Fibroblast of lung (primary cell): ENCODE data around the gene MRNIP.

ENCODE experiments used
- EZH2 ChIP-seq: IDR thresholded peaks from 2 replicates; pipeline ENCODE4 v1.5.1; 2012; ENCODE audit warnings: low read length, control low read depth, mild to moderate bottlenecking; ENCODE audit errors: missing control alignments
- TF ChIP-seq, protein P1 (sequence below), 2 donors: IDR thresholded peaks in 1 of 2; conservative IDR thresholded peaks in 1 of 2; 1 replicate in 1 of 2; 2 replicates in 1 of 2; pipeline ENCODE4 v1.5.1; 2011 to 2012; ENCODE audit warnings: low read length in 2 of 2, control low read depth in 1 of 2, inconsistent platforms in 1 of 2, low read depth in 1 of 2, mild to moderate bottlenecking in 1 of 2

DNA sequence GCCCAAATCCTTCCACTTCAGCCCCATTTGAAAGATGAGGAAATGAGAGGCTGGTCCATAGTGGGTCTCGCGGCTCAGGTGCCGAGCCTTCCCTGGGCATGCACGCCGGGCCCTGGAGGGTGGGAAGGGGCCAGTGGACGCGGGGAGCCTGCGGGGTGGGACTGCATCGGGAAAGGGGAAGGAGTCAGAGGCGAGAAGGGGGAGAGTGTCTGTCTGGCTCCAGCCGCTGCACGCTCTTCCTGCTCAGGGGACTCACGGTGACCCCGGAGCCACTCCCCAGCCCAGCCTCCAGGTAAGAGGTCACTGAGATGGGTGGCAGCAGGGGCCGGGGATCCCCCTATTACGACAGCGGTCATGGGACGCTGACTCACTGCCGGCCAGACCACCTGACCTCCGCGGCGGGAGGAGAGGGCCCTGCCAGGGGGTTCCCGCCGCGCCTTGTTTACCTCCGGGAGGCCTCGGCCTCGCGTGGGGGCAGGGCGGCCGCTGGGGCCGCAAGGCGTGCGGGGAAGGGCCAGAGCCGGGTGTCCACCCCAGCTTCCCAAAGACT is 39.8 kb downstream of the MRNIP start:
- TF ChIP-seq, protein P1, sequence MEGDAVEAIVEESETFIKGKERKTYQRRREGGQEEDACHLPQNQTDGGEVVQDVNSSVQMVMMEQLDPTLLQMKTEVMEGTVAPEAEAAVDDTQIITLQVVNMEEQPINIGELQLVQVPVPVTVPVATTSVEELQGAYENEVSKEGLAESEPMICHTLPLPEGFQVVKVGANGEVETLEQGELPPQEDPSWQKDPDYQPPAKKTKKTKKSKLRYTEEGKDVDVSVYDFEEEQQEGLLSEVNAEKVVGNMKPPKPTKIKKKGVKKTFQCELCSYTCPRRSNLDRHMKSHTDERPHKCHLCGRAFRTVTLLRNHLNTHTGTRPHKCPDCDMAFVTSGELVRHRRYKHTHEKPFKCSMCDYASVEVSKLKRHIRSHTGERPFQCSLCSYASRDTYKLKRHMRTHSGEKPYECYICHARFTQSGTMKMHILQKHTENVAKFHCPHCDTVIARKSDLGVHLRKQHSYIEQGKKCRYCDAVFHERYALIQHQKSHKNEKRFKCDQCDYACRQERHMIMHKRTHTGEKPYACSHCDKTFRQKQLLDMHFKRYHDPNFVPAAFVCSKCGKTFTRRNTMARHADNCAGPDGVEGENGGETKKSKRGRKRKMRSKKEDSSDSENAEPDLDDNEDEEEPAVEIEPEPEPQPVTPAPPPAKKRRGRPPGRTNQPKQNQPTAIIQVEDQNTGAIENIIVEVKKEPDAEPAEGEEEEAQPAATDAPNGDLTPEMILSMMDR (conservative IDR thresholded peaks at IDR 0.05 in 1 of 2, IDR thresholded peaks at IDR 0.05 in 1 of 2; ENCODE audit: low read depth in 1 of 2, low read length in 2 of 2): no peak
- no peak for TF ChIP-seq EZH2
